Activated CD8-positive, alpha-beta memory T cell treated with anti-CD3 and anti-CD28 coated beads, Interleukin-2, amount 50 U/mL, for 1 hour (primary cell): ENCODE results near the gene CCDC127.
A peak's percentile ranks its signal among the peaks of the same experiment; 100 is the strongest.

Source experiments
- DNase-seq: peaks from one replicate; pipeline ENCODE4 v3.0.0-alpha.2; 2020; ENCODE audit errors: extremely low read depth

The CCDC127 gene

DNA sequence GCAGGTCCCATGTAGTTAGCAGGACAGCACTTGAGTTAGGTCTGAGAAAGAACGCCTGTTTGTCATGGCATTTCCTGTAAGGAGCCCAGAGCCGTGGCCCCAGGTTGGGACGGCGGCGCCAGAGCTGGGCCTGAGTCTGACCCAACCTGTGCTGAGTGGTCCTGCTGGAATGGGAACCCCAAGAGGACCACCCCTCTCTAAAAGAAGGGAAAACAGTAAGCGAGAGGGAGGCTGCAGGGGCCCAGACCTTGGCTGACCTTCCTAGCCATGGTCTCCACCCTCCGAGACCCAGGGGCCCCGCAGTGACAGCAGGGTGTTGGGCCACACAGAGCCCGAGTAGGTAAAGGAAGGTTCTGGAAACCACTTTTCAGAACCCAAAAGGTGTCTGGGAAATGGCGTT lies 28.5 kb downstream of the CCDC127 start:
- DNase-seq = no peak

DNA sequence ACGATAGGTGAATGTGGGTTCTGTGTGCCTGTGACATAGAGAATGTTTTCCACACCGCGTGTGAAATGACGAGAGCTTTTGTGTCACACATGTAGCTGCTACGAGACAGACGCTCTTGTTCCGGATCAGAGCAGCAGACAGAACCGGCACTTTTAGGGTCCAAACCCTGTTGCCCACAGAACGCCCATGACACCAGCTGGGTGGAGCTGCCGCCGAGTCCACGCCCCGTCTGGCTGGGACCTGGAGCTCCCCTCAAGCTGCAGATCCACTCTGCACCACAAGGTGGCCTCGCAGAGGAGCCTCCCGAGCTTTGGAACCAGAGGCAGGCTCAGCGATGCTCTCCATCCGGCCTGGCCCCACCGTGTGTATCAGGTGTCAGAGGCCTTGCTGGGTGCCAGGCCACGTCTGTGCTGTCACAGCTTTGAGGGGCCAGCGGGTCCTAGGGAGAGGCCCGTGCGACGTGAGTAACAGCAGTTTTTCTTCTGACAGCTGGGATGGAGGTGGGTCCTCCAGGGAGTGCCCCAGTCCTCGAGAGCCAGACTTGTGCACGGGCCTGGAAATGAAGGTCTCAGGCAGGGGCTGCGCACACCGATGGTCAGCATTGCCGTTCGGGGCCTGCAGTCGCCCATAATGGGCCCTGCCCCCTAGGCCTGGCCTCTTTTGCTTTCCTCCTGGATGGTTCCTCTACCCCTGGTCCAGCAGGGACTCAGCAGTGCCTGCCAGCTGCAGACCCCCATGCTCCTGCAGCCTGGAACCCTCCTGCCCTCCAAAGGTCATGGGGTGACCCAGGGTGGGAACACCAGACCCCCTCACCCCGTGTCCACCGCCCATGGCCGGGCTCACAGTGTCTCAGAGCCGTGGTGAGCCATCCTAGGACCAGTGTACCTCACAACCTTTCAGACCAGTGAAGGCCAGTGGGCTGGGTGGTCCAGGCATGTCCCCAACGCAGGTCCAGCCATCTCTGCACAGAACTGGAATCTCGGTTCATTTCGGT lies 29.2 kb downstream of the CCDC127 start:
- peak; percentile 50 for DNase-seq

- no peak for DNase-seq
These were observed 30.1 kb downstream of the CCDC127 start for GRCh38 chr5:187617-188451.

GRCh38 chr5:187042-187431 lies 30.9 kb downstream of the CCDC127 start:
- no peak for DNase-seq

DNA sequence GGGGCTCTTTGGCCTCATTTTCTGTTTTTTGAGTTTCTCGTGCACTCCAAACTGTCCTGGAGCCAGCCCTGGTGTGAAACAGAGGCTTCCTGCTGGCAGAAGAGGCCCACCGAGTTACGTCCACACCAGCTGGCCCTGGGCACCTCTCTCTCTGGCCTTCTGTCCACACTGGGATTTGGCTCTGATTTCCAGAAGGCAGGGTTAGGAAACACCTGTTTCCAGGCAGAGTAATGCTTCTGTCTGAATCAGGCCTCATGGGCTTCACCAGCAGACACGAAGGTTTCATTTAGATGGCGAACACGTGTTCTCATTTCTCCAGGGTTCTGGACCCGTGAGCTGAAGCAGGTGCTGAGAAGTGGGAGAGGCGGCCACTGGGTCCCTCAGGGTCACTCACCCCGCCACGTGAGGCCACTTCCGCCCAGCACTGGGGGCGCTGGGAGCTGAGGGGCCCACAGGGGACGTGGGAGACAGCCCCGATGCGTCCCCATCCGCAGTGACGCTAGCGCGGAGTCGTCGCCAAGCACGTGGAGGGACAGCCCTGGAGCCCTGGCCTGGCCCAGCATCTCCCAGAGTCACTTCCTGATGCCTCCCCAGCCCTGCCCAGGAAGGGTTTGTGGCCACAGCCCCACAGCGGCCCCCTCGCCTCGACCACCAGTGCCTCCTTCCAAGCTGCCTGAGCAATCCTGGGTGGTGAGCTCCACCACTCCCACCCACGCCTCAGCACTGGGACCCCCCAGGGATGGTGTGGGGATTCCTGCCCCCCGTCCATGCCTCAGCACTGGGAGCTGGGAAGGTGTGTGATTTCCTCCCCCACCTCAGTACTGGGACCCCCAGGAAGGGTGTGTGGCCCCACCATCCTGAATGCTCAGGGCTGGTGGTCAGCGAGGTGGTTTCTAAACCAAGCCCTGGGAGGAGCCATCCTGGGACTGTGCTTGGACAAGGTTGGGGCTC lies 31.6 kb downstream of the CCDC127 start:
- DNase-seq = no peak

DNA sequence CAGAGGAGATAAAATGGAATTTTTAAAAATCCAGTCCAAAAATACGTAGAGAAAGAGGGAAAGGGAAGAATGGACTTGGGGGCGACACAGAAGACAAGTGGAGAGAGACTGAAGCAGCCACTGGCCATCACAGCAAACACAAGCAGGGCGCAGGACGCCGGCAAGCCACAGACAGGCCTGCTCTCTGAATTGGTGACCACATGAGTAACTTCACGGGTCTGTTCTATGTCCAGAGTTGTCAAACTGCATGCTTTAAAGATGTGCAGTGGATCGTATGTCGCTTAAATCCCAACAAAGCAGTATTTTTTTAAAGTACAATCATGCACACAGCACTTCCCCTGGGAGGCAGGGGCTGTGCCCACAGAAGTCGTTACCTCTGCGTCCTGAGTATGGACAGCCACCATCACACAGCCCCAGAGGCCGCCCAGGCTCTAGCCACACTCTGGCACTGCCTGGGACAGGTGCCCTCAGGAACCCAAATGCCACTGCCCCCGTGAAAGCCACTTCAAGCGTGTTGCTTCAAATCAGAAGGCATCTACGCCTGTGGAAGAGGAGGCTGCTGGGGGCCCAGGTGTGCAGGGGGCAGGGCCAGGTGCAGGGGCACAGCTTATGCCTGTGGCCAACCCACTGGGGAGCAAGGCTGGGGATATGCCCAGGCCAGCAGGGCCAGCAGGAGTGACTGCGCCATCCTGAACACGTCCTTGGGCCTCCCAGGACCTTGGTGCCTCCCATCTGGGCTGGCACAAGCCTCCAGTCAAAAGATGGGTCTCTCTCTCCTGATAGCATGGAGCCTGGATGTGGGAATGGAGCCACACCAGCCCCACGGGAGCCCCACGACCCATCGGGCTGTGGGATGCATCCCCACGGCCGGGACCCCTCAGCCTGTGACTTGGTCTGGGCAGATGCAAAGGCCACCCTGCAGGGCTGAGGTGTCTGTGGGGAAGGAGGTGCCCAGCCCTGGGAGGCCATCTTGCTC lies 32.6 kb downstream of the CCDC127 start:
- DNase-seq = no peak

- DNase-seq = no peak
These were observed 33.5 kb downstream of the CCDC127 start for GRCh38 chr5:184471-184870.

DNA sequence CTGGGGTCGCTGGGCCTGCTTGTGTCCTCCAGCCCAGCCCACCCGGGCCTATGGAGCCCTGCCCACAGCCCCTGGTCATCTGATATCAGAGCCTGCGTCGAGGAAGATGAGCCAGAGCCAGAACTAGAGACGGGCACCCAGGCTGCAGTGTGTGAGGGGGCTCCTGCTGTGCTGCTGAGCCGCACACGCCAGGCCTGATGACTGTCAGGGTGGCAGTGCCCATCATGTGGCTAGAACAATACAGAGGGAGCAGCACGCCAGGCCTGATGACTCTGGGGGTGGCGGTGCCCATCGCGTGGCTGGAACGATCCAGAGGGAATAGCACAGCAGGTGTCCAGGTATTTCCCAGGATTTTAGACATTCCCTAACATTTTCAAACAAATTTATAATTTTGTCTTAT lies 35.8 kb downstream of the CCDC127 start:
- no peak for DNase-seq

- DNase-seq = no peak
These were observed 36.4 kb downstream of the CCDC127 start for GRCh38 chr5:181566-181965.

DNA sequence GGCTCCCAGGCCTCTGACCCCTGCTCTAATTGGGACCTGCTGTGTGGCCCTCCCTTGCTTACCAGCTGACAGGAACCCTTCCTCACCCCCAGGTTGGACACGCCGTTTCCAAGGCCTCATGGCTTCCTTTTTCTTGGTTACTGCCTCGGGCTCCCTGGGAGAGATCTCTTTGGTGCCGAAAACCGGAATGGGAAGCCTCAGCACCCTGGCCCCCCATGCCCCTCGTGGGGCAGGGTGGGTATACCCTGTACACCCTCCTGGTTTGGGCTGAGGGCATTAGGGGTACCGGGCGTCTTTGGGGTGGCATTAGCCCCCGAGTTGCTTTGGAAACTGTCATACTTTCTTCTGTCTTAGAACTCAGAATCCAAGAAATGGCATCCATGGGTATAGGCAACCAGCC lies 36.8 kb downstream of the CCDC127 start:
- DNase-seq = no peak

DNA sequence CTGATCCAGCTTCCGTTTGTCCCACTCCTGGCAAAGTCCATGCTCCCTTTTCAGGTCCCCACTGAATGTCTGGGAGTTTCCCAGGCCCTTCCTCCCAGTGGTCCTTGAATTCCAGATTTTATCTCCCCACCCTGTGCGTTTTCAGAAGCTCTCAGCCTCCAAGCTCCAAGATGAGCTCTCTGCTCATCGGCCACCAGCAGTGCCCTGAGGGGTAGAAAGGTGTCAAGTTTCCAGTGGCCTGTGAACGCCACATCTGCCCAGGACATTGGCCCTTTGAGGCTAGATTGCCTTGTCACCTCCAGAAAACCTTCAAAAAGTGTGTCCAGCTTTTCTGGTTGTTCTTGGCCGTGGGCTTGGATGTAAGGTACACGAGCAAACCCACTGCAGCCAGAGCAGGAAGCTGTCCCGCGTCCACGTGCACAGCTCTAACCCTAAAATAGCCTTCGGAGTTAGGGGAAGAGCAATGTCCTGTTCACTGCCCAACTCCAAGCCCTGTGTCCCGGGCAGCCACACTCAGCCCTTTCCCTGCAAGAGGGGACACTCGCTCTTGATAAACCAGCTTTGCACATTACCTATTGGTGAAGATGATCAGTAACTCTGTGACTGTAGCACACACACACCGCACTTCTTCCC lies 37.6 kb downstream of the CCDC127 start:
- no peak for DNase-seq

GRCh38 chr5:179401-179800 lies 38.6 kb downstream of the CCDC127 start:
- no peak for DNase-seq

DNA sequence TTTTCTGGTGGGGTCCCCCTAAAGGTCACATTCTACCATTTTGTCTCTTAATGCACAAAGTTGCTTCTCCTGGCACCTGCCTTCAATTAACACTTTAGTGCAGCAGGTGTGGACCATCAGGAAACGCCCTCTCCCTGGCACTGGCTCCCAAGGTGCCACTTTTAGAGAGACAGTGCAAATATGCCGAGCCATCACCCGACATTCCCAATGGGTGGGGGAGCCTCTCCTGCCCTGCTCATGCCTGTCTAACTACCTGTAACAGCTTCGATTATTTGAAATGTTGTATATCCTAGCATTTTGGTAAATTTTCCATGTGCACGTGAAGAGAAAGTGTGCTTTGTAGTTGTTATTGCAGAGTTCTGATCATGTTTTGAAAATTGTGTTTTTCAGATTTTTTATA lies 39.8 kb downstream of the CCDC127 start:
- DNase-seq = no peak

GRCh38 chr5:176296-176823 lies 41.6 kb downstream of the CCDC127 start:
- DNase-seq = no peak

DNA sequence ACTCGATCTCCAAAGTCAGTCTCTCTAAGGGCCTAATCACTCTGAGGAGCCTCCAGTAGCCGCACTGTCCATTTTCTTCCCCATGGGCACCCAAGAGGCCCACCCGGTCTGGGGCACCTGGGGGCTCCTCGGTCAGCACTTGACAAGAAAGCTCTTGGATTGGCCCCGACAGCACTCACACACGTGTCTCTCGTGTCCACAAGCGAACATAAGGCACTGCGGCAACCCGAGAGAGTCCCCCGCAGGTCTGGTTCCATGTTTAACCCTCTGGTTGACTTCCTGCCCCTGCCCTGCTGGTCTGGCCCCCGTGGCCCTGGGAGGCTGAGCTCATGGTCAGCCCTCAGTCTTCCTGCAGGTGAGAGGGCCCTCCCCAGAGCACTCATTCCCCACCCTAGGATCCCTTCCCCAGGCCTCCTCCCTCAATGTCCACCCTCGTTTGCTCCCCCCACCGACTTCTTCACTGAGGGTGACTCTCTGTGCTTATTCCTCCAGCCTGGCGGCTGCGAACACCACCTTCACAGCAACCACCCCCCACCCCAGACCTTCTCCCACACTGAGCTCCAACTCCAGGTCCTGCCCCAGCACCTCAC lies 43.0 kb downstream of the CCDC127 start:
- no peak for DNase-seq

GRCh38 chr5:174291-174600 lies 43.7 kb downstream of the CCDC127 start:
- DNase-seq = no peak

DNA sequence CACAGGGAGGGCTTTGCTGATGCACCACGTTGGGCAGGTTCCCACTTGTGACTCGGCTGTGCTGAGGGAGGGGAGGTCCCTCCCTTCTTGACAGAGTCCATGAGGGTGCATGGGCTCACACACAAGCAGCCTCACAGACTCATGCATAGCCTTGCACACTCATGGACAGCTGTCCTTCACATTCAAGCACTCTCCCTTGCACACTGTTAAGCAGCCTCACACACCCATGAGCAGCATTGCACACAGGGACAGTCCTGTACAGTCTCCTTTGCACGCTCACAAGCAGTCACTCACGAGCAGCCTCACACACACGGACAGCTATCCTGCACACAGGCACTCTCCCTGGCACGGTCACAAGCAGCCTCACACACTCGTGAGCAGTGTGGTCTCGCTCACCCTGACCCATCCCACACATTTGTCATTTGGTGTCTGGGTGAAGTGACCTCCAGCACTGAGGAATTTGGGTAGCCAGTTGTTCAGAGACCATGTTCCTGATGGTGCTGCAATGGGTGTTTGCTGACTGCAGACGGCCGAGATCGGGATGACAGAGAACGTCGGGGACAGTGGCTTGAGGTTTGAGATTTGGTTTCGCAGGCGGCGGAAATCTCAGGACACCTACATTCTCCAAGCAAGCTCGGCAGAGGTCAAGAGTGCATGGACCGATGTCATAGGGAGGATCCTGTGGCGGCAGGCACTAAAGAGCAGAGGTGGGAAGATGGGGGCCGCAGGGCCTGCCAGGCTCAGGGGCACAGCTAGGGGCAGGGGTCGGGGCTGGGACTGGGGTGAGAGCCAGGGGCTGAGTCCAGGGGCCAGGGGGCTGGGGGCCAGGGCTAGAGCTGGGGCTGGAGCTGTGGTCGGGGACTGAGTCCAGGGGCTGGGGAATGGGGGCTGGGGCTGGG lies 44.3 kb downstream of the CCDC127 start:
- DNase-seq = no peak

- no peak for DNase-seq
These were observed 45.1 kb downstream of the CCDC127 start for GRCh38 chr5:172841-173251.
